GM12865 (cell line): ENCODE data around the gene CACNA1H.
"Not testable (repeated sequence)": the region's sequence is repeated elsewhere in the genome, so short reads cannot be mapped to it uniquely, and the experiment has no call there.

ENCODE experiments used
- DNase-seq: peaks from one replicate; pipeline ENCODE4 v3.0.0; 2010; ENCODE audit warnings: low read depth
- H3K4me3 ChIP-seq: 2 replicates; pipeline ENCODE4 v1.5.1; 2011; ENCODE audit warnings: mild to moderate bottlenecking, low read depth, low read length, control low read depth
- CTCF ChIP-seq: IDR thresholded peaks from 2 replicates; pipeline ENCODE4 v1.5.1; 2011; ENCODE audit warnings: low read length, control low read depth, low read depth, inconsistent platforms; ENCODE audit not compliant: insufficient read depth; ENCODE audit errors: missing control alignments

CACNA1H gene

GRCh38 chr16:1253701-1254364, 100.9 kb downstream of the CACNA1H start:
- DNase-seq, H3K4me3 ChIP-seq: not testable (repeated sequence)

- DNase-seq, H3K4me3 ChIP-seq: not testable (repeated sequence)
Observed at GRCh38 chr16:1254821-1255220, 101.9 kb downstream of the CACNA1H start.

GRCh38 chr16:1255276-1256122, 102.6 kb downstream of the CACNA1H start, which contains the start of gene TPSD1:
Gene TPSD1 (plus strand): TSS chr16:1256069. CDS start chr16:1256281, 212 bp downstream.
- not testable (repeated sequence) for H3K4me3 ChIP-seq, DNase-seq

GRCh38 chr16:1256296-1256873, 103.5 kb downstream of the CACNA1H start:
- not testable (repeated sequence) for DNase-seq, H3K4me3 ChIP-seq

- no peak for TF ChIP-seq CTCF
- no peak for DNase-seq
- H3K4me3 ChIP-seq: no peak overlapping the region
Observed at GRCh38 chr16:1256874-1257322, 104.0 kb downstream of the CACNA1H start.

- no peak overlapping the region for H3K4me3 ChIP-seq
- no peak for TF ChIP-seq CTCF
- no peak for DNase-seq
Observed at GRCh38 chr16:1257561-1258224, 104.8 kb downstream of the CACNA1H start.

- no peak overlapping the region for H3K4me3 ChIP-seq
- no peak for TF ChIP-seq CTCF
- DNase-seq: no peak
Observed at GRCh38 chr16:1258225-1258600, 105.3 kb downstream of the CACNA1H start.

- no peak overlapping the region for H3K4me3 ChIP-seq
- no peak for DNase-seq
- TF ChIP-seq CTCF: no peak
Observed at GRCh38 chr16:1258906-1259759, 106.2 kb downstream of the CACNA1H start.
